Keratinocyte (primary cell): Measurements from ENCODE around the gene RASGRF2. TPM values are rescaled to one million over a fixed set of nuclear protein-coding genes. Genes with fewer than 3 reads are reported as not detected.

Experiments used
- DNase-seq: peaks from one replicate; pipeline ENCODE4 v3.0.0-alpha.2; 2011; ENCODE audit warnings: low read depth, missing footprints, low spot score
- FAIRE-seq: peaks from 2 replicates; lab custom pipeline; 2011; peaks lifted over from hg19 to GRCh38; lab: Jason Lieb, UNC
- H2AFZ ChIP-seq: 2 replicates; pipeline ENCODE4 v1.6.0; 2012; ENCODE audit warnings: low read length, control low read depth, inconsistent platforms; ENCODE audit not compliant: control insufficient read depth
- H3K27ac ChIP-seq: 2 replicates; pipeline ENCODE4 v1.5.1; 2011; ENCODE audit warnings: low read length; ENCODE audit not compliant: control insufficient read depth, insufficient read depth
- H3K27me3 ChIP-seq: 3 replicates; pipeline ENCODE4 v1.6.0; 2011; ENCODE audit warnings: low read length; ENCODE audit not compliant: control insufficient read depth, insufficient read depth; ENCODE audit errors: extremely low read depth
- H3K36me3 ChIP-seq, 2 experiments: 2 replicates in 1 of 2; 3 replicates in 1 of 2; pipeline ENCODE4 v1.5.1; 2011; ENCODE audit warnings: low read length in 2 of 2, mild to moderate bottlenecking in 1 of 2; ENCODE audit not compliant: control insufficient read depth in 2 of 2, insufficient read depth in 2 of 2; ENCODE audit errors: extremely low read depth in 1 of 2
- H3K4me1 ChIP-seq: 3 replicates; pipeline ENCODE4 v1.5.1; 2011; ENCODE audit warnings: low read length; ENCODE audit not compliant: control insufficient read depth, insufficient read depth; ENCODE audit errors: extremely low read depth
- H3K4me2 ChIP-seq: 3 replicates; pipeline ENCODE4 v1.6.0; 2011; ENCODE audit warnings: low read depth, low read length; ENCODE audit not compliant: control insufficient read depth, insufficient read depth; ENCODE audit errors: extremely low read depth
- H3K4me3 ChIP-seq, 3 experiments: fragments of 200-600 bp in 1 of 3; sonication (generic) in 1 of 3; 2 replicates in 2 of 3; 3 replicates in 1 of 3; pipeline ENCODE4 v1.5.1; 2011 to 2016; ENCODE audit warnings: low read length in 3 of 3, mild to moderate bottlenecking in 3 of 3, control low read depth in 2 of 3, inconsistent platforms in 1 of 3, low read depth in 1 of 3, mixed read lengths in 1 of 3, mixed run types in 1 of 3, moderate library complexity in 1 of 3; ENCODE audit not compliant: control insufficient read depth in 2 of 3, insufficient read depth in 2 of 3; ENCODE audit errors: extremely low read depth in 1 of 3
- H3K79me2 ChIP-seq: 2 replicates; pipeline ENCODE4 v1.6.0; 2012; ENCODE audit warnings: low read length; ENCODE audit not compliant: control insufficient read depth, insufficient read depth
- H3K9ac ChIP-seq: 3 replicates; pipeline ENCODE4 v1.6.0; 2011; ENCODE audit warnings: low read length; ENCODE audit not compliant: control insufficient read depth, insufficient read depth; ENCODE audit errors: extremely low read depth
- H3K9me1 ChIP-seq: 3 replicates; pipeline ENCODE4 v1.6.0; 2011; ENCODE audit warnings: low read length; ENCODE audit not compliant: control insufficient read depth, insufficient read depth; ENCODE audit errors: extremely low read depth
- H3K9me3 ChIP-seq: 2 replicates; pipeline ENCODE4 v1.5.1; 2012; ENCODE audit warnings: low read depth, low read length; ENCODE audit not compliant: control insufficient read depth
- H4K20me1 ChIP-seq: 3 replicates; pipeline ENCODE4 v1.6.0; 2011; ENCODE audit warnings: low read length; ENCODE audit not compliant: control insufficient read depth, insufficient read depth; ENCODE audit errors: extremely low read depth
- EZH2 ChIP-seq: IDR thresholded peaks from one replicate; pipeline ENCODE4 v1.6.1; 2012; ENCODE audit warnings: inconsistent platforms, mild to moderate bottlenecking, low read length, moderate library complexity
- dilution Hi-C: fragments of 300-500 bp; cut with MboI; formaldehyde crosslinking; loops from one replicate; pipeline ENCODE4 v1.7.0; 2020; ENCODE audit warnings: low sequenced_read_pairs; ENCODE audit not compliant: extremely low pct_ligation_motif_present
- polyA plus RNA-seq, 5 experiments: library from polyadenylated mRNA; depleted of rRNA in 3 of 5; stranded (reverse) in 3 of 5; stranded (forward) in 1 of 5; unstranded in 1 of 5; fragments of >200 nt; gene quantifications; 1 replicate in 1 of 5; 2 replicates in 3 of 5; 3 replicates in 1 of 5; pipeline versions ENCODE4 v1.2.1 to v1.2.3, GENCODE V29; 2011 to 2012; ENCODE audit warnings: missing spikeins in 2 of 5, low read depth in 1 of 5, low replicate concordance in 1 of 5
- TF ChIP-seq, protein P1 (sequence below), 3 experiments: IDR thresholded peaks in 1 of 3; conservative IDR thresholded peaks in 1 of 3; optimal IDR thresholded peaks in 1 of 3; 2 replicates in 2 of 3; 3 replicates in 1 of 3; pipeline versions ENCODE3 to v1.5.1; 2011; ENCODE audit warnings: low read length in 3 of 3, mild to moderate bottlenecking in 3 of 3, moderate library complexity in 2 of 3, control low read depth in 1 of 3, inconsistent platforms in 1 of 3; ENCODE audit not compliant: insufficient read depth in 2 of 3; ENCODE audit errors: extremely low read depth in 1 of 3

The RASGRF2 gene
- polyA plus RNA-seq, 1 donor (not counting 4 experiments of a cell fraction or from before 2014, with no cell fraction given): 0.03 TPM

- no peak overlapping the region for H3K4me2 ChIP-seq
- DNase-seq (no peak), FAIRE-seq (no peak)
- no peaks in the 10 kb centered on the region for H3K79me2 ChIP-seq
- H4K20me1 ChIP-seq: no peaks in the 10 kb centered on the region
- no peaks in the 10 kb centered on the region for H3K36me3 ChIP-seq
- no peaks in the 10 kb centered on the region for H3K9me1 ChIP-seq
- H3K4me3 ChIP-seq: no peak overlapping the region
- no peak overlapping the region for H3K27ac ChIP-seq
- no peaks in the 10 kb centered on the region for H3K4me1 ChIP-seq
- dilution Hi-C loops: no loop called here
- no peaks in the 10 kb centered on the region for H3K27me3 ChIP-seq
- no peaks in the 10 kb centered on the region for H3K9me3 ChIP-seq
- no peak overlapping the region for H2AFZ ChIP-seq
- H3K9ac ChIP-seq: no peak overlapping the region
- TF ChIP-seq, protein P1, sequence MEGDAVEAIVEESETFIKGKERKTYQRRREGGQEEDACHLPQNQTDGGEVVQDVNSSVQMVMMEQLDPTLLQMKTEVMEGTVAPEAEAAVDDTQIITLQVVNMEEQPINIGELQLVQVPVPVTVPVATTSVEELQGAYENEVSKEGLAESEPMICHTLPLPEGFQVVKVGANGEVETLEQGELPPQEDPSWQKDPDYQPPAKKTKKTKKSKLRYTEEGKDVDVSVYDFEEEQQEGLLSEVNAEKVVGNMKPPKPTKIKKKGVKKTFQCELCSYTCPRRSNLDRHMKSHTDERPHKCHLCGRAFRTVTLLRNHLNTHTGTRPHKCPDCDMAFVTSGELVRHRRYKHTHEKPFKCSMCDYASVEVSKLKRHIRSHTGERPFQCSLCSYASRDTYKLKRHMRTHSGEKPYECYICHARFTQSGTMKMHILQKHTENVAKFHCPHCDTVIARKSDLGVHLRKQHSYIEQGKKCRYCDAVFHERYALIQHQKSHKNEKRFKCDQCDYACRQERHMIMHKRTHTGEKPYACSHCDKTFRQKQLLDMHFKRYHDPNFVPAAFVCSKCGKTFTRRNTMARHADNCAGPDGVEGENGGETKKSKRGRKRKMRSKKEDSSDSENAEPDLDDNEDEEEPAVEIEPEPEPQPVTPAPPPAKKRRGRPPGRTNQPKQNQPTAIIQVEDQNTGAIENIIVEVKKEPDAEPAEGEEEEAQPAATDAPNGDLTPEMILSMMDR (optimal IDR thresholded peaks at IDR 0.05 in 1 of 3, IDR thresholded peaks at IDR 0.05 in 1 of 3, conservative IDR thresholded peaks at IDR 0.05 in 1 of 3; ENCODE audit: extremely low read depth in 1 of 3, insufficient read depth in 2 of 3, low read length in 3 of 3): no peak
- no peak for TF ChIP-seq EZH2
Measured at GRCh38 chr5:81006947-81007636, 46.9 kb downstream of the RASGRF2 start.

DNA sequence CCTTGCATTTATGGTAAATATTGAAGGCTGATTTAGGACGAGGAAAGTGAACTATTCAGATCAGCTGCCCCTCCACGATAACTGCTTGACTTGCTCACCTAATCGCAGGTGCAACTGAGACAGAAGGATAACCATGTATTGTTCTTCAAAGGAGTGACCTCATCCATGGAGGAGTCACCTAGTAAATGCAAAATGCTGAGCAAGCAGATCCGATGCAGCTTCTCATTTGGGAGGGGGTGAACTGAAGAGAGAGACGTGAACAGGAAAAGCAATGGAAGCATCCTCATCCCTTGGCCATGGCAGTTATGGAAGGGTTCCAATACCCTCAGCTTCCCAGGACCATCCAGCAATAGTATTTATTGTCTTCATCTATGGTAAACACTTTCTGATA is 47.5 kb downstream of the RASGRF2 start:
- H2AFZ ChIP-seq: no peak overlapping the region
- dilution Hi-C loops: no loop called here
- DNase-seq (no peak), FAIRE-seq (no peak)
- no peak for TF ChIP-seq EZH2
- TF ChIP-seq, protein P1 (optimal IDR thresholded peaks at IDR 0.05 in 1 of 3, IDR thresholded peaks at IDR 0.05 in 1 of 3, conservative IDR thresholded peaks at IDR 0.05 in 1 of 3; ENCODE audit: extremely low read depth in 1 of 3, insufficient read depth in 2 of 3, low read length in 3 of 3): no peak
- no peaks in the 10 kb centered on the region for H3K36me3 ChIP-seq
- no peaks in the 10 kb centered on the region for H3K27me3 ChIP-seq
- no peak overlapping the region for H3K4me2 ChIP-seq
- H3K9me1 ChIP-seq: no peaks in the 10 kb centered on the region
- H3K4me3 ChIP-seq: no peak overlapping the region
- no peaks in the 10 kb centered on the region for H4K20me1 ChIP-seq
- H3K79me2 ChIP-seq: no peaks in the 10 kb centered on the region
- H3K9me3 ChIP-seq: no peaks in the 10 kb centered on the region
- no peaks in the 10 kb centered on the region for H3K4me1 ChIP-seq
- no peak overlapping the region for H3K9ac ChIP-seq
- no peak overlapping the region for H3K27ac ChIP-seq
